Epithelial cell of umbilical artery (primary cell): ENCODE results near the gene F10. TPM values are rescaled to one million over a fixed set of nuclear protein-coding genes. Genes with fewer than 3 reads are reported as not detected.

Experiments used
- total RNA-seq: library from RNA; depleted of rRNA; stranded (reverse); fragments of >200 nt; gene quantifications from 2 replicates; pipeline ENCODE4 v1.2.3, GENCODE V29; 2014

Gene F10
- total RNA-seq = not detected in 2 replicates

DNA sequence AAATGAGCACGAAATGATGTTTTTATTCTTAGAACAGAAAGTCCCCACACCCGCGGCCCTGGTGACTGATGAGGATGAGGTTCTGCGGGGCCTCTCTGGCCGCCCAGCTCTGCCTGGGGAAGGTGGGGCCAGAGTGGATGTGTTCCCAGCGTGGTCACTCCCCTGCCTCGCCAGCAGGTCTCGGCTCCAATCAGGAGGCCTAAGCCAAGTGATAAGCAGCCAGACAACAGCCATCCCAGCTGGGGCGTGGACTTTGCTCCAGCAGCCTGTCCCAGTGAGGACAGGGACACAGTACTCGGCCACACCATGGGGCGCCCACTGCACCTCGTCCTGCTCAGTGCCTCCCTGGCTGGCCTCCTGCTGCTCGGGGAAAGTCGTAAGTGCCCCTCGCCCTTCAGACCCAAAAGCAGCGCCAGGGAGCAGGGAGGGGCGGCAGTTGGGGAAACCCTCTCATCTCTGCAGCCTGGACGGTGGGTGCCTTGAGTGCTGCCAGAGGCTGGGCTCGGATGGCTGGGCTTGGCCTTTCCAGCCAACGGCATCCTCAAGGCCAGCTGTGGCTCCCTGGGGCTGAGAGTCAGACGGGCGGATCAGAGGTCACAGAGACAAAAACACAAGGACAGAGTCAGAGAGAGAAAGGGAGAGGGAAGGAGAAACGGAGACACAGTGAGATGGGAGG is at the start of gene F10:
TSS of gene F10 (plus strand) at position 250 of the 676 bp plus-strand sequence. CDS start at position 307, 57 bp downstream.

GRCh38 chr13:113105032-113105920 is 17.3 kb upstream of the F10 start, which contains the start of gene F7:
Gene F7, plus strand, starts transcription at chr13:113105791. Its CDS starts 51 bp downstream, at chr13:113105842.

GRCh38 chr13:113157929-113158747 is 35.5 kb downstream of the F10 start, which contains the start of gene PROZ:
Gene PROZ, plus strand, starts transcription at chr13:113158648. Its CDS starts 13 bp downstream, at chr13:113158661.

Other genes with a start within 250 kb of the F10 start
- gene MCF2L, start 153.6 kb upstream of the F10 start, total RNA-seq = under 0.01 TPM in 1 of 2 replicates, not detected in the other
- gene F7, start 17.0 kb upstream of the F10 start, total RNA-seq = not detected in 2 replicates
- gene PROZ, start 35.8 kb downstream of the F10 start, total RNA-seq = not detected in 2 replicates
- 65.3 and 90.9 TPM in 2 replicates for gene PCID2, start 85.9 kb downstream of the F10 start, total RNA-seq
- gene CUL4A, start 86.8 kb downstream of the F10 start, total RNA-seq = 116 and 134 TPM in 2 replicates
- 106 and 121 TPM in 2 replicates for gene LAMP1, start 174.4 kb downstream of the F10 start, total RNA-seq
- 0.30 and 0.32 TPM in 2 replicates for gene GRTP1, start 241.3 kb downstream of the F10 start, total RNA-seq